ENCODE results near the gene NAE1.

- TF ChIP-seq TEAD4 (CRISPR knock-in tag; IDR thresholded peaks at IDR 0.05) (no peak), SP1 (CRISPR knock-in tag; conservative IDR thresholded peaks at IDR 0.05) (no peak), GTF2I (CRISPR knock-in tag; conservative IDR thresholded peaks at IDR 0.05) (no peak), USF1 (CRISPR knock-in tag; IDR thresholded peaks at IDR 0.05) (no peak), CTCF (IDR thresholded peaks at IDR 0.05) (no peak), ZNF138 (CRISPR knock-in tag; conservative IDR thresholded peaks at IDR 0.05) (no peak), NR1H2 (CRISPR knock-in tag; IDR thresholded peaks at IDR 0.05) (no peak), ZNF317 (CRISPR knock-in tag; IDR thresholded peaks at IDR 0.05; ENCODE audit: borderline replicate concordance, low read depth) (no peak), NR3C1 (CRISPR knock-in tag; conservative IDR thresholded peaks at IDR 0.05; ENCODE audit: low read depth) (no peak), KAT7 (CRISPR knock-in tag; IDR thresholded peaks at IDR 0.05; ENCODE audit: borderline replicate concordance) (no peak), ATF2 (CRISPR knock-in tag; IDR thresholded peaks at IDR 0.05; ENCODE audit: borderline replicate concordance, low read depth) (no peak)
- TF ChIP-seq, protein P1, sequence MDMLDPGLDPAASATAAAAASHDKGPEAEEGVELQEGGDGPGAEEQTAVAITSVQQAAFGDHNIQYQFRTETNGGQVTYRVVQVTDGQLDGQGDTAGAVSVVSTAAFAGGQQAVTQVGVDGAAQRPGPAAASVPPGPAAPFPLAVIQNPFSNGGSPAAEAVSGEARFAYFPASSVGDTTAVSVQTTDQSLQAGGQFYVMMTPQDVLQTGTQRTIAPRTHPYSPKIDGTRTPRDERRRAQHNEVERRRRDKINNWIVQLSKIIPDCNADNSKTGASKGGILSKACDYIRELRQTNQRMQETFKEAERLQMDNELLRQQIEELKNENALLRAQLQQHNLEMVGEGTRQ (CRISPR knock-in tag; IDR thresholded peaks at IDR 0.05) = no peak
- TF ChIP-seq, protein P2, sequence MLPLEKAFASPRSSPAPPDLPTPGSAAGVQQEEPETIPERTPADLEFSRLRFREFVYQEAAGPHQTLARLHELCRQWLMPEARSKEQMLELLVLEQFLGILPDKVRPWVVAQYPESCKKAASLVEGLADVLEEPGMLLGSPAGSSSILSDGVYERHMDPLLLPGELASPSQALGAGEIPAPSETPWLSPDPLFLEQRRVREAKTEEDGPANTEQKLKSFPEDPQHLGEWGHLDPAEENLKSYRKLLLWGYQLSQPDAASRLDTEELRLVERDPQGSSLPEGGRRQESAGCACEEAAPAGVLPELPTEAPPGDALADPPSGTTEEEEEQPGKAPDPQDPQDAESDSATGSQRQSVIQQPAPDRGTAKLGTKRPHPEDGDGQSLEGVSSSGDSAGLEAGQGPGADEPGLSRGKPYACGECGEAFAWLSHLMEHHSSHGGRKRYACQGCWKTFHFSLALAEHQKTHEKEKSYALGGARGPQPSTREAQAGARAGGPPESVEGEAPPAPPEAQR (CRISPR knock-in tag; IDR thresholded peaks at IDR 0.05) = no peak
Measured at GRCh38 chr16:66845080-66845410, 14.3 kb upstream of the NAE1 start.
